Neutrophil (primary cell): ENCODE data around the gene ZBED1.
"Not testable (repeated sequence)": the region's sequence is repeated elsewhere in the genome, so short reads cannot be mapped to it uniquely, and the experiment has no call there.

ENCODE experiments used
- H3K27ac ChIP-seq: fragments of 200-600 bp; sonication (generic); 2 replicates; pipeline ENCODE4 v1.5.1; 2016; ENCODE audit warnings: mild to moderate bottlenecking, moderate library complexity
- H3K27me3 ChIP-seq: fragments of 200-600 bp; sonication (generic); 2 replicates; pipeline ENCODE4 v1.6.0; 2016; ENCODE audit warnings: mild to moderate bottlenecking
- H3K36me3 ChIP-seq: fragments of 200-600 bp; sonication (generic); 2 replicates; pipeline ENCODE4 v1.5.1; 2017
- H3K4me1 ChIP-seq, 2 experiments: fragments of 200-600 bp in 1 of 2; sonication (generic) in 1 of 2; 1 replicate in 1 of 2; 2 replicates in 1 of 2; pipeline versions ENCODE4 v1.5.1 to v1.6.1; 2013 to 2016; ENCODE audit warnings: low read depth in 1 of 2, low read length in 1 of 2, mild to moderate bottlenecking in 1 of 2, moderate library complexity in 1 of 2; ENCODE audit not compliant: control insufficient read depth in 1 of 2, insufficient read depth in 1 of 2
- H3K4me3 ChIP-seq, 2 experiments: fragments of 200-600 bp in 1 of 2; sonication (generic) in 1 of 2; 1 replicate in 1 of 2; 2 replicates in 1 of 2; pipeline ENCODE4 v1.5.1; 2013 to 2016; ENCODE audit warnings: low read depth in 1 of 2, low read length in 1 of 2, mild to moderate bottlenecking in 1 of 2, moderate library complexity in 1 of 2
- H3K9me3 ChIP-seq: fragments of 200-600 bp; sonication (generic); 2 replicates; pipeline ENCODE4 v1.5.1; 2016
- CTCF ChIP-seq: fragments of 200-600 bp; sonication (generic); IDR thresholded peaks from 2 replicates; pipeline ENCODE4 v1.5.1; 2016; ENCODE audit warnings: antibody characterized with exemption

Gene ZBED1

GRCh38 chrX:2458309-2458708 lies 42.5 kb downstream of the ZBED1 start:
- Histone ChIP-seq H3K27ac (no peak overlapping the region), H3K9me3 (no peaks in the 10 kb centered on the region), H3K4me3 (no peak overlapping the region), H3K36me3 (no peaks in the 10 kb centered on the region), H3K27me3 (no peaks in the 10 kb centered on the region), H3K4me1 (no peaks in the 10 kb centered on the region)
- no peak for TF ChIP-seq CTCF

- Histone ChIP-seq H3K27ac (no peak overlapping the region), H3K4me1 (no peaks in the 10 kb centered on the region), H3K9me3 (no peaks in the 10 kb centered on the region), H3K36me3 (peaks cover 2% of the 10 kb centered on the region), H3K4me3 (no peak overlapping the region), H3K27me3 (no peaks in the 10 kb centered on the region)
- no peak for TF ChIP-seq CTCF
Observed at GRCh38 chrX:2457289-2458133, 43.3 kb downstream of the ZBED1 start.

GRCh38 chrX:2456091-2456490 lies 44.7 kb downstream of the ZBED1 start:
- not testable (repeated sequence) for H3K9me3 ChIP-seq, H3K27me3 ChIP-seq, H3K4me3 ChIP-seq, H3K27ac ChIP-seq, H3K36me3 ChIP-seq, H3K4me1 ChIP-seq

- not testable (repeated sequence) for H3K27me3 ChIP-seq, H3K4me1 ChIP-seq, H3K9me3 ChIP-seq, H3K36me3 ChIP-seq, H3K27ac ChIP-seq, H3K4me3 ChIP-seq
Observed at GRCh38 chrX:2454620-2455019, 46.2 kb downstream of the ZBED1 start.

GRCh38 chrX:2452799-2453198 lies 48.0 kb downstream of the ZBED1 start:
- TF ChIP-seq CTCF = no peak
- H3K27me3 ChIP-seq = no peaks in the 10 kb centered on the region

GRCh38 chrX:2452317-2452784 lies 48.4 kb downstream of the ZBED1 start:
- no peak for TF ChIP-seq CTCF
- no peaks in the 10 kb centered on the region for H3K9me3 ChIP-seq
- H3K4me3 ChIP-seq = no peak overlapping the region
- peaks cover 2% of the 10 kb centered on the region for H3K36me3 ChIP-seq
- H3K27me3 ChIP-seq = no peaks in the 10 kb centered on the region
- H3K27ac ChIP-seq = no peak overlapping the region
- H3K4me1 ChIP-seq = no peaks in the 10 kb centered on the region

More at GRCh38 chrX:2452799-2453198, 48.0 kb downstream of the ZBED1 start:
- H3K9me3 ChIP-seq = no peaks in the 10 kb centered on the region
- H3K4me1 ChIP-seq = no peaks in the 10 kb centered on the region
- H3K4me3 ChIP-seq = no peak overlapping the region
- peaks cover 2% of the 10 kb centered on the region for H3K36me3 ChIP-seq
- no peak overlapping the region for H3K27ac ChIP-seq
